Mesodermal cell (in vitro differentiated cells): ENCODE data around the gene PELI2.
A peak's percentile ranks its signal among the peaks of the same experiment; 100 is the strongest.

Experiments
- H3K27ac ChIP-seq: 2 replicates; pipeline ENCODE4 v1.7.0; 2013; ENCODE audit warnings: mild to moderate bottlenecking, low read depth, low read length, moderate library complexity; ENCODE audit not compliant: severe bottlenecking
- H3K36me3 ChIP-seq: 2 replicates; pipeline ENCODE4 v1.7.1; 2013; ENCODE audit warnings: mild to moderate bottlenecking, low read length, moderate library complexity; ENCODE audit not compliant: control insufficient read depth, insufficient read depth
- H3K4me1 ChIP-seq: one replicate; pipeline ENCODE4 v1.7.1; 2013; ENCODE audit warnings: mild to moderate bottlenecking, low read length; ENCODE audit not compliant: insufficient read depth, control insufficient read depth, poor library complexity, severe bottlenecking
- H3K4me3 ChIP-seq: 2 replicates; pipeline ENCODE4 v1.7.0; 2013; ENCODE audit warnings: low read length, control low read depth, mild to moderate bottlenecking; ENCODE audit not compliant: insufficient read depth, poor library complexity, severe bottlenecking; ENCODE audit errors: extremely low read depth
- H3K9me3 ChIP-seq: 2 replicates; pipeline ENCODE4 v1.7.1; 2013; ENCODE audit warnings: mild to moderate bottlenecking, low read length, moderate library complexity; ENCODE audit not compliant: control insufficient read depth
- WGBS, 2 experiments: methylation state at CpG; one replicate each; pipeline ENCODE4 v1.1.5; 2013; ENCODE audit warnings: missing lambda C conversion rate in 2 of 2; ENCODE audit not compliant: insufficient coverage in 2 of 2; 5-methylcytosine and 5-hydroxymethylcytosine counted together

PELI2 gene

DNA sequence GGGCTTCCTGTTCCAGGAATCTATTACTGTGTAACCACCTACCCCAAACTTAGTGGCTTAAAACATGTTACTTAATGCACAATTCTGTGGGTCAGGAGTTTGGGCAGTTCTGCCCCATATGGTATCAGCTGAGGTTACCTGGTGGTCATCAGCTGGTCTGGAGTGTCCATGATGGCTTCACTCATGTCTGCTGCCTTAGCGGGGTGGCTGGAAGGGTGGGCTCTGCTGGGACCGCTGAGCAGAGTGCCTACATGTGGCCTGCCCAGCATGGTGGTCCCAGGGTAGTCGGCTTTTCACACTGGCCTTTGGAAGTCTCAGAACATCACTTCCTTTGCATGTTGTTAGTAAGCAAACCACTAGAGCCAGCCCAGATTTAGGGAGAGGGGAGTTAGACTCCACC lies 53.9 kb downstream of the PELI2 start:
- Histone ChIP-seq H3K4me1 (peaks cover 28% of the 10 kb centered on the region), H3K36me3 (no peaks in the 10 kb centered on the region), H3K9me3 (no peaks in the 10 kb centered on the region), H3K27ac (peak overlapping the region; percentile 97), H3K4me3 (no peak overlapping the region)
- WGBS, 2 experiments, result 91 to 100% methylated on average over 2 to 3 of the region's 3 CpGs

DNA sequence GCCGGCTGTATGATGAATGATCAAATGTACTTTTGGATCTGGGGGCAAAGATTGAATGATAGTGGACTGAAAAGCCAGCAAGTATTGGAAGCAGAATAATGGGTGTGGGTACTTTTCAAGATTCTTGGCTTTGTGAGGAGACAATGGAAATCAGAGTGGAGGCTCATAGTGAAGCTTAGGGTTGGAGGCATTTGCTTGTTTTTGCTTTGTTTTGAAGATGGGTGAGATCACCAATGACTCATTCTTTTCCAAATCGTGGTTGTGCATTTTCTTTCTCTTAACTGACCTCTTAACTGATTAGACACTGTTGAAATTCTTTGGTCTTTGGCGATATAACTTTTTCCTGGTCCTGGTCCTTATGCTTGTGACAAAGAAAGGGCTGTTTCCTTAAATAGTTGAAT lies 54.4 kb downstream of the PELI2 start:
- Histone ChIP-seq H3K36me3 (no peaks in the 10 kb centered on the region), H3K27ac (peak overlapping the region; percentile 97), H3K9me3 (no peaks in the 10 kb centered on the region), H3K4me3 (no peak overlapping the region), H3K4me1 (peaks cover 28% of the 10 kb centered on the region)
- 50 to 85% methylated on average over 1 to 3 of the region's 3 CpGs for WGBS, 2 experiments

DNA sequence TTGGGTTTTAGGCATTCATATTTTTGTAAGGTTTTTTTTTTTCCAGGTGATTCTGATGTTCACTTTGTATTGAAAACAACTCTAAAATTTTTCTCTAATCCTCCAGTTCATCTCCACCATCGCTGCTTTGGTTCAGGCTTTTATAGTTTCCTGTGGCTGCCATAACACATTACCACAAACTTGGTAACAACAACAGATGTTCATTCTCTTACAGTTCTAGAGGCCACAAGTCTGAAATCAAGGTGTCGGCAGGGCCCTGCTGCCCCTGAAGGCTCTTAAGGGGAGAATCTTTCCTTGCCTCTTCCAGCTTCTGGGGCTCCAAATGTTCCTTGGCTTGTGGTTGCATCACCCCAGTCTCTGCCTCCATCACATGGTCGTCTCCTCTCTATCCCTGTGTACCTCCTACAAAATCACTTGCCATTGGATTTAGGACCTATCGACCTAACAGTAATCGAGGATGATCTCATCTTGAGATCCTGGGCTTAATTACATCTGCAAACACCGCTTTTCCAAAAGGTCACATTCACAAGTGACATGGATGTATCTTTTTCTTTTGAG lies 55.2 kb downstream of the PELI2 start:
- H3K4me1 ChIP-seq, result peaks cover 28% of the 10 kb centered on the region
- peak overlapping the region; percentile 97 for H3K27ac ChIP-seq
- no peaks in the 10 kb centered on the region for H3K36me3 ChIP-seq
- H3K9me3 ChIP-seq, result no peaks in the 10 kb centered on the region
- 90 to 96% methylated on average over 5 to 6 of the region's 6 CpGs for WGBS, 2 experiments
- H3K4me3 ChIP-seq, result no peak overlapping the region

DNA sequence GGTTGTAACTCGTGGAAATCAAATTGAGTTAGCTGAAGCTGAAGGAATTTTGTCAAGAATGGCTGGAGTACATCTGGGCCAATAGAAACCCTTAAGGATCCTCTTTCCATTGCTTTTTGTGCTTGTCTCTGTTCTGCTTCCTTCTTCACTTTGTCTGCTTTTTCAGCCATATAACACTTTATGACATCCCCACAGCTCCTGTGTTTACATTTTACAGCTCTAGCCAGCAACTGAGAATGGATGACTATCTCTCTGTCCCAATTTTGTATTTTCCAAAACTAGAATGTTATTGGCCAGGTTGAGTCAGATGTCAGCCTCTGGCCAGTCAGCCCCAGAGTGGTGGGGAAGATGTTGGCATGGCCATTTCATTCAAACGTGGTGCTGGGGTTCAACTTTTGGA lies 57.6 kb downstream of the PELI2 start:
- Histone ChIP-seq H3K4me1 (peaks cover 22% of the 10 kb centered on the region), H3K27ac (no peak overlapping the region), H3K4me3 (no peak overlapping the region), H3K9me3 (no peaks in the 10 kb centered on the region), H3K36me3 (no peaks in the 10 kb centered on the region)
- WGBS, 2 experiments, result 81 to 86% methylated on average over 1 of the region's 2 CpGs

DNA sequence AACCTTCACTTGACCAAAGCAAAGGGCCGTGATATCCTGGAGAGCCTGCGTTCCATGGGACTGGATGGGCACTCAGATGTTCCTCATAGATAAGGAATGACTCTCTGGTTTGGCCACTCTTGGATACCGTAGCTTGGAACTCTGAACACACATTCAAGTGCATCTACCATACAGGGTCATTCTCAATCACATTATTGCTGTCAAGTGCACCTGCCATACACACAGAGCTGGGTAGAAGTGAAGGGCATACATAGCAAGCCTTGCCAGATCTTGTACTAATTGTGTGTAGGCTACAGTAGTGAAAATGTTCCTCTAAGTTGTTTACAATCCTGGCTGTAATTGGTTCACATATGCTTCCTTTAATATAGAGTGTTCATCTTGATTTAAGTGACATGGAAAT lies 58.3 kb downstream of the PELI2 start:
- no peak overlapping the region for H3K4me3 ChIP-seq
- H3K27ac ChIP-seq, result no peak overlapping the region
- no peaks in the 10 kb centered on the region for H3K9me3 ChIP-seq
- WGBS, 2 experiments, result 87 to 100% methylated on average over 3 of the region's 3 CpGs
- peaks cover 27% of the 10 kb centered on the region for H3K4me1 ChIP-seq
- no peaks in the 10 kb centered on the region for H3K36me3 ChIP-seq

DNA sequence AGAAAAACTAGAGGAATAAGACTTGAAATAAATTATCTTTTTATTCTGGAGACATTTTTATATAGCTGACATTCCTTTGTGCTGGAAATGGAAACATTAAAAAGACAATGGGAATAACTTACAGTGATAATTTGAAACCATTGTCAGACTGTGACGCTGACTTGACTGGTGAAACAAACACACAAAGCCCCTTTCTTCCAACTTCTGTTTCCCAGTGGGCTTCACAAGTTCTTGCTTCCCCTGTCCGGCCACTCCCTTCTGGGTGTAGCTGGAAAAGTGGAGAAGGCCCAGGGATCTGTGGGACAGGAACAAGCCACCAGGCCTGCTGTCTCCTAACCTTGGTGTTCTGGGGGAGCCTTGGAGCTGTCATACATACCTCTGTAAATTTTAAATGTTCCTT lies 58.8 kb downstream of the PELI2 start:
- Histone ChIP-seq H3K36me3 (no peaks in the 10 kb centered on the region), H3K4me3 (no peak overlapping the region), H3K4me1 (peaks cover 23% of the 10 kb centered on the region), H3K27ac (no peak overlapping the region), H3K9me3 (no peaks in the 10 kb centered on the region)
- WGBS, 2 experiments, result 75% methylated on average over 1 of the region's 2 CpGs; no CpG with 5 or more reads in 1 of the 2 experiments

DNA sequence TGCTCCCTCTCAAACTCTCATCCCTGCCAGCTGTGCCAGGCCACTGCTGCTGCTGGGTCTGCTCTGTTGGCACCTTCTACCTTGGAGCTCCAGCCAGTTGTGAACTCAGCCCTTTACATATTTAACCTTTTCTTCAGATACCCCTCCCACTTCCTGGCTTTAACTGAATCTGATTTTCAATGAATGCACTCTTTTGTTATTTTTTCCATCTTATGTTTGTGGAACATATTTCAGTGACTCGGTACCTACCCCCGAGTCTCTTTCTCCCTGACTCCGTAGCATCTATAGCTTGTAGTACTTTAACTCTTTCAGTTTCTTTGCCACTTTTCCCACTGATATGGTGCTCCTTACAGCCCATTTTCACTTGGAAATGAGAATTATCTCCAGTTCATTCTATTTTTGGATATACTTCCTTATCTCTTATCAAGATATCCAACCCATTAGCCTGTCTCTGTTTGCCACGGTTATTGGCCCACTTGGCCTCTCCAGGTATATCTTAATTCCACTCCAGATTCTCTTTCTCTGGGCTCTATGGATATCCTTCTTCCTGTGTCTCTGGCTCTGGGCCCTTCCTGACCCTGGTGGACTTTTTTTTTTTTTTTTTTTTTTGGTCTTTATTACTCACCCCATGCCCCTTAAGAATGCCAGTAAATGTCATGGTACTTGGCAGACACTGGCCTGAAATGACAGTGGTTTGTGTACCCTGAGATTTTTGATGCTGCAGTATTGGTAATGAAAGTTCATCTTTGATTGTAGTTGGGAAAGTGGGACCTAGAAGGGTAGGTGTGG lies 62.7 kb downstream of the PELI2 start:
- H3K9me3 ChIP-seq, result no peaks in the 10 kb centered on the region
- no peak overlapping the region for H3K27ac ChIP-seq
- no peak overlapping the region for H3K4me3 ChIP-seq
- H3K4me1 ChIP-seq, result peaks cover 6% of the 10 kb centered on the region
- whole genome bisulfite sequencing, 2 experiments, result 88 to 98% methylated on average over 4 of the region's 4 CpGs
- H3K36me3 ChIP-seq, result no peaks in the 10 kb centered on the region

DNA sequence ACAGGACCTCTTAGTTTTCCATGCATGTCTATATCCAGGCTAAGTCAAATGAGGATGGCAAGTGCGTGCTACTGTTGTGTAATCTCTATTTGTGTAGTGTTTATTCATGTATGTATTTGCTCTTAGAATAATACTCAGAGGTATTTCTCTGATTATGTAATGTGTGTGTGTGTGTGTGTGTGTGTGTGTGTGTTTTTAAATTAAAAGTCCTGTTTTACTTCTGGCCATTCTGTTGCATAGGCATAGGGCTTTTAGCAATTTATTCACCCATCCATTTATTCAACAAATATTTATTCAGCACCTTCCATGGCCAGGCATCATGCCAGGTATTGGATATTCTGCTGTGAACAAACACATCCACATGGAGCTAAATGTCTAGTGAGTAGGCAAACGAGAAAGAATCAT lies 63.5 kb downstream of the PELI2 start:
- Histone ChIP-seq H3K27ac (no peak overlapping the region), H3K9me3 (no peaks in the 10 kb centered on the region), H3K36me3 (no peaks in the 10 kb centered on the region), H3K4me3 (no peak overlapping the region), H3K4me1 (peaks cover 6% of the 10 kb centered on the region)
- WGBS, 2 experiments, result 94 to 100% methylated on average over 1 to 2 of the region's 2 CpGs

DNA sequence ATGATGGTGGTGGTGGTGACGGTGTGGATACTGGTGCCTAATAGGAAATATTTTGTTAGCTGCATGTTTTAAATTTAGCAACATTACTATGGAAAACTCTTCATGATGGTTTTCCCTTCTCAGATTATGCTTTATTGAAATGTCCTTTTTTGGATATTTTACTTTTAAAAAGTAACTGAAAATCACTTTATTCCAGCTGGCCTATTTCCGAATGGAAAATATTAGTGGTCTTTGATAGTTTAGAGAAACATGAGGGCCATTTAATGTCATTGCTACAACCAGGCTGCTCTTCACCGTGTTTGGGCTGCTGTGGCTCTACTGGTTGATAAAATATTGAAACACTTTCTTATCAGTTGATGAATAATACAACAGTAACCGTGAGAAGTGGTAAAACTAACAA lies 64.2 kb downstream of the PELI2 start:
- no peaks in the 10 kb centered on the region for H3K36me3 ChIP-seq
- 100% methylated on average over 1 of the region's 4 CpGs; no CpG with 5 or more reads in 1 of the 2 experiments for WGBS, 2 experiments
- H3K9me3 ChIP-seq, result no peaks in the 10 kb centered on the region
- H3K4me3 ChIP-seq, result no peak overlapping the region
- peaks cover 6% of the 10 kb centered on the region for H3K4me1 ChIP-seq
- H3K27ac ChIP-seq, result no peak overlapping the region

DNA sequence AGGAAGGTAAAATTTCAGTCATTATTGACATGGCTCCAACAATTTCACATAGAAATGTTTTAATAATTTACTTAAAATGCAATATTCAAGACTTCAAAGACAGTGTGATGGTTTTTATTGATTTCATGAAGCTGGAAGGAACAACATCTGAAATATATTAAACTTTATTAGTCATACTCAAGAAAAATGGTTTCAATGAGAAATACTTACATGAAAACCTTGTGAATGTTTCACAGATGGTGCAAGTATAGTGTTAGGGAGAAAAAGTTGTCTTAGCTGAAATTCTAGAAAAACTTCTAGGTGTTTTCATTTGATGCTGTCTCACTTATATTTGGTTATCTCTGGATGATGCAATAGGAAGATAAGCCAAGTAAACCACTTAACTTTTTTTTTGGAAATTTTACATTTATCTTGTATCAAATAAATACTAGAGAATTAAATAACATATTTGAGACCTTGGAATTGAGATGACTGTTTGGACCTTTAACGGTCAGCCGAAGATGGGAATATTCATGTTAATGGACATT lies 65.5 kb downstream of the PELI2 start:
- no peaks in the 10 kb centered on the region for H3K9me3 ChIP-seq
- no peak overlapping the region for H3K4me3 ChIP-seq
- peaks cover 6% of the 10 kb centered on the region for H3K4me1 ChIP-seq
- no CpG with 5 or more reads among the region's 2 CpGs for WGBS, 2 experiments
- no peaks in the 10 kb centered on the region for H3K36me3 ChIP-seq
- no peak overlapping the region for H3K27ac ChIP-seq

DNA sequence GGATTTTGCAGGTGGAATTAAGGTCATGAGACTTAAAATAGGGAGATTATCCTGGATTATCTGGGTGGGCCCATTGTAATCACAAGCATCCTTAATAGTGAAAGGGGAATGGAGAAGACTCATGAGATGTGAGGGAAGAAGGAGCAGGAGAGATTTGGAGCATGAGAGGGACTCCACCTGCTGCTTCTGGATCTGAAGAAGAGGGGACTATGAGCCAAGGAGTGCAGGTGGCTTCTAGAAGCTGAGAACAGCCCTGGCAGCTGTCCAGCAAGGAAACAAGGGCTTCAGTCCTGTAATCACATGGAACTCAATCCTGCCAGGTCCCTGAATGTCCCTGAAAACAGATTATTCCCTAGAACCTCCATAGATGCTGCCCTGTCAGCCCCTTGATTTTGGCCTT lies 67.8 kb downstream of the PELI2 start:
- peaks cover 3% of the 10 kb centered on the region for H3K4me1 ChIP-seq
- H3K4me3 ChIP-seq, result no peak overlapping the region
- H3K36me3 ChIP-seq, result no peaks in the 10 kb centered on the region
- H3K9me3 ChIP-seq, result no peaks in the 10 kb centered on the region
- H3K27ac ChIP-seq, result no peak overlapping the region
